OCI-LY7 (cell line): ENCODE results near the gene DPP10. TPM values are rescaled to one million over a fixed set of nuclear protein-coding genes. Genes with fewer than 3 reads are reported as not detected.

Experiments used
- BruUV-seq: library from RNA; stranded (reverse); fragments of 400-500 nt; replicated peaks from 2 replicates; lab custom pipeline; 2021; lab: Mats Ljungman, UMichigan
- CTCF ChIA-PET: fragments of 300-600 bp; sonication (Branson Sonifier 250); formaldehyde crosslinking; loops from one replicate; lab custom pipeline; 2022; ENCODE audit warnings: antibody characterized with exemption; ENCODE audit not compliant: unreplicated experiment; lab: Charles Lee
- POLR2A ChIA-PET: fragments of 300-600 bp; sonication (Branson Sonifier 250); formaldehyde crosslinking; loops from one replicate; lab custom pipeline; 2022; ENCODE audit warnings: antibody characterized with exemption; lab: Charles Lee
- DNase-seq: peaks from one replicate; pipeline ENCODE4 v3.0.0-alpha.2; 2015; ENCODE audit warnings: low spot score
- H2AFZ ChIP-seq: fragments of 200-600 bp; sonication (generic), shearing (Covaris generic); 2 replicates; pipeline ENCODE4 v1.6.1; 2014; ENCODE audit warnings: mild to moderate bottlenecking, antibody characterized with exemption, low read length, moderate library complexity
- H3K27ac ChIP-seq: fragments of 200-600 bp; sonication (generic); 2 replicates; pipeline ENCODE4 v1.5.1; 2014; ENCODE audit warnings: mixed run types, low read depth, mild to moderate bottlenecking, moderate library complexity, low read length, inconsistent platforms; ENCODE audit not compliant: poor library complexity, severe bottlenecking
- H3K36me3 ChIP-seq: fragments of 200-600 bp; sonication (generic); 2 replicates; pipeline ENCODE4 v1.6.1; 2014; ENCODE audit warnings: mild to moderate bottlenecking, antibody characterized with exemption, low read length, moderate library complexity, mixed read lengths; ENCODE audit not compliant: insufficient read depth
- H3K4me1 ChIP-seq: fragments of 200-600 bp; sonication (generic); 2 replicates; pipeline ENCODE4 v1.5.1; 2014; ENCODE audit warnings: mild to moderate bottlenecking, low read length; ENCODE audit not compliant: insufficient read depth, poor library complexity, severe bottlenecking
- H3K4me2 ChIP-seq: fragments of 200-600 bp; sonication (generic); 2 replicates; pipeline ENCODE4 v1.6.1; 2014; ENCODE audit warnings: mild to moderate bottlenecking, low read length
- H3K4me3 ChIP-seq: fragments of 200-600 bp; sonication (generic); 2 replicates; pipeline ENCODE4 v1.5.1; 2014; ENCODE audit warnings: mild to moderate bottlenecking, low read depth, low read length; ENCODE audit not compliant: poor library complexity, severe bottlenecking
- H3K79me2 ChIP-seq: fragments of 200-600 bp; sonication (generic); 2 replicates; pipeline ENCODE4 v1.6.1; 2016; ENCODE audit warnings: low read depth, mild to moderate bottlenecking, low read length, moderate library complexity, mixed read lengths; ENCODE audit not compliant: insufficient read depth
- H3K9me2 ChIP-seq: fragments of 200-600 bp; sonication (generic); 2 replicates; pipeline ENCODE4 v1.6.1; 2016; ENCODE audit warnings: mild to moderate bottlenecking, low read length, mixed read lengths; ENCODE audit not compliant: insufficient read depth
- H3K9me3 ChIP-seq: fragments of 200-600 bp; sonication (generic); 2 replicates; pipeline ENCODE4 v1.6.1; 2014; ENCODE audit warnings: mild to moderate bottlenecking, mixed run types, low read length, mixed read lengths
- H4K20me1 ChIP-seq: fragments of 200-600 bp; sonication (generic); 2 replicates; pipeline ENCODE4 v1.6.1; 2014; ENCODE audit warnings: mild to moderate bottlenecking, antibody characterized with exemption, low read length, moderate library complexity, mixed read lengths; ENCODE audit not compliant: insufficient read depth
- EZH2phosphoT487 ChIP-seq: fragments of 200-600 bp; sonication (generic); IDR thresholded peaks from 2 replicates; pipeline ENCODE4 v1.6.1; 2018; ENCODE audit warnings: low read depth, borderline replicate concordance, mild to moderate bottlenecking, mixed run types, antibody characterized with exemption, low read length, moderate library complexity, mixed read lengths
- intact Hi-C: fragments of 100-400 bp; cut with micrococcal nuclease; formaldehyde crosslinking; loops from one replicate; pipeline ENCODE4 v1.10.0; 2022; ENCODE audit not compliant: unreplicated experiment
- total RNA-seq, 2 experiments: library from RNA; depleted of rRNA in 1 of 2; stranded (reverse); fragments of >200 nt in 1 of 2; shearing (Covaris generic) in 1 of 2; gene quantifications; 2 replicates each; pipeline ENCODE4 v1.2.3, GENCODE V29; 2014 to 2022
- TF ChIP-seq, protein P1 (sequence below): fragments of 200-600 bp; sonication (generic); conservative IDR thresholded peaks from 2 replicates; pipeline ENCODE4 v1.5.1; 2014; ENCODE audit warnings: mild to moderate bottlenecking, antibody characterized with exemption, low read length, moderate library complexity, mixed read lengths

DPP10 gene
- total RNA-seq, 2 experiments from 2014 or later, result not detected

GRCh38 chr2:114548151-114548550, 105.7 kb downstream of the DPP10 start:
- ChIA-PET POLR2A (no interaction called here), CTCF (no interaction called here)
- Histone ChIP-seq H3K36me3 (no peaks in the 10 kb centered on the region), H3K27ac (no peak overlapping the region), H3K9me3 (no peaks in the 10 kb centered on the region), H3K9me2 (no peaks in the 10 kb centered on the region), H3K4me3 (no peak overlapping the region), H2AFZ (no peak overlapping the region), H3K4me1 (no peaks in the 10 kb centered on the region), H4K20me1 (no peaks in the 10 kb centered on the region), H3K79me2 (no peaks in the 10 kb centered on the region), H3K4me2 (no peak overlapping the region)
- TF ChIP-seq EZH2phosphoT487, result no peak
- TF ChIP-seq, protein P1, sequence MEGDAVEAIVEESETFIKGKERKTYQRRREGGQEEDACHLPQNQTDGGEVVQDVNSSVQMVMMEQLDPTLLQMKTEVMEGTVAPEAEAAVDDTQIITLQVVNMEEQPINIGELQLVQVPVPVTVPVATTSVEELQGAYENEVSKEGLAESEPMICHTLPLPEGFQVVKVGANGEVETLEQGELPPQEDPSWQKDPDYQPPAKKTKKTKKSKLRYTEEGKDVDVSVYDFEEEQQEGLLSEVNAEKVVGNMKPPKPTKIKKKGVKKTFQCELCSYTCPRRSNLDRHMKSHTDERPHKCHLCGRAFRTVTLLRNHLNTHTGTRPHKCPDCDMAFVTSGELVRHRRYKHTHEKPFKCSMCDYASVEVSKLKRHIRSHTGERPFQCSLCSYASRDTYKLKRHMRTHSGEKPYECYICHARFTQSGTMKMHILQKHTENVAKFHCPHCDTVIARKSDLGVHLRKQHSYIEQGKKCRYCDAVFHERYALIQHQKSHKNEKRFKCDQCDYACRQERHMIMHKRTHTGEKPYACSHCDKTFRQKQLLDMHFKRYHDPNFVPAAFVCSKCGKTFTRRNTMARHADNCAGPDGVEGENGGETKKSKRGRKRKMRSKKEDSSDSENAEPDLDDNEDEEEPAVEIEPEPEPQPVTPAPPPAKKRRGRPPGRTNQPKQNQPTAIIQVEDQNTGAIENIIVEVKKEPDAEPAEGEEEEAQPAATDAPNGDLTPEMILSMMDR, result no peak
- BruUV-seq, result no TSS peak
- DNase-seq, result no peak
- intact Hi-C loops, result no loop called here

DNA sequence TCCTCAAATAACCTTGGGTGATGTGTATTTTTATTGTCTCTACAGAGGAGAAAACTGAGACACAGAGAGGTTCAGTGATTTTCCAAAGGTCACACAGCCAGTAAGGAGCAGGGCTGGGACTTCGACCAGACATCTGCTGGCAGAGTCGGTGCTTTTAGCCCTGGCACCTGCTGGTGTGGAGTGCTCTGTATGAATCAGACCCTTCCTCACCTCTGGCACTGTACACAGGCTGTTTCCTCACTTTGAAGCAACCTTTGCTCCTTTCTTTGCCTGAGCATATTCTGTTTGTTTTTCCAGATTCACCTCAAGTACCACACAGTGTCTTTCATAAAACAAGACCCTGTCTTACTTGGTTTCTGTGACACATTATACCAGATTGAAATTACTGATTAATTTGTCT, 107.9 kb downstream of the DPP10 start:
- no peak for DNase-seq
- Histone ChIP-seq H3K27ac (no peak overlapping the region), H3K79me2 (no peaks in the 10 kb centered on the region), H3K4me1 (no peaks in the 10 kb centered on the region), H3K9me2 (no peaks in the 10 kb centered on the region), H2AFZ (no peak overlapping the region), H3K36me3 (no peaks in the 10 kb centered on the region), H4K20me1 (no peaks in the 10 kb centered on the region), H3K4me3 (no peak overlapping the region), H3K9me3 (no peaks in the 10 kb centered on the region), H3K4me2 (no peak overlapping the region)
- no TSS peak for BruUV-seq
- ChIA-PET CTCF (no interaction called here), POLR2A (no interaction called here)
- intact Hi-C loops, result no loop called here
- TF ChIP-seq EZH2phosphoT487, result no peak
- TF ChIP-seq, protein P1, result no peak

- no peak overlapping the region for H3K27ac ChIP-seq
- DNase-seq, result peak; percentile 46
These were observed 108.7 kb downstream of the DPP10 start for GRCh38 chr2:114550895-114551793.

More at GRCh38 chr2:114550895-114551793, 108.7 kb downstream of the DPP10 start:
- TF ChIP-seq, protein P1, result peak; percentile 76
- TF ChIP-seq EZH2phosphoT487, result no peak
- H3K79me2 ChIP-seq, result no peaks in the 10 kb centered on the region
- BruUV-seq, result no TSS peak
- ChIA-PET POLR2A (interaction anchor here (0.5 kb wide), 1 partner anchor 1305 kb away, joined by 4 read pairs; no protein-coding TSS in a partner anchor), CTCF (interaction anchor here (0.6 kb wide), 1 partner anchor 47 kb away, joined by 4 read pairs; no protein-coding TSS in a partner anchor)
- H2AFZ ChIP-seq, result no peak overlapping the region
- H3K4me3 ChIP-seq, result no peak overlapping the region
- intact Hi-C loops, result no loop called here
- H3K9me3 ChIP-seq, result no peaks in the 10 kb centered on the region
- no peaks in the 10 kb centered on the region for H3K36me3 ChIP-seq
- H4K20me1 ChIP-seq, result no peaks in the 10 kb centered on the region
- H3K4me2 ChIP-seq, result no peak overlapping the region
- H3K9me2 ChIP-seq, result no peaks in the 10 kb centered on the region
- H3K4me1 ChIP-seq, result no peaks in the 10 kb centered on the region
